ENCODE measurements around the gene PTPRN2. TPM values are rescaled to one million over a fixed set of nuclear protein-coding genes. Genes with fewer than 3 reads are reported as not detected.

Gene PTPRN2
- total and polyA plus RNA-seq, 9 of the 15 experiments (the other 6 are each of a cell fraction or from before 2014, with no cell fraction given): not detected

GRCh38 chr7:158416283-158416933, 171.2 kb downstream of the PTPRN2 start:
- under 1% methylated on average over 5 of the region's 5 CpGs for WGBS (ENCODE audit: insufficient coverage, low coverage, missing lambda C conversion rate)

More at GRCh38 chr7:158416283-158416933, 171.2 kb downstream of the PTPRN2 start:
- ChIA-PET CTCF (ENCODE audit: low intra/inter-chr PET ratio) (no interaction called here), POLR2A (no interaction called here)
- Histone ChIP-seq H3K4me2 (ENCODE audit: insufficient read depth, low read length) (no peak overlapping the region), H2AFZ (ENCODE audit: low read depth, low read length) (no peak overlapping the region), H4K20me1 (replicated peaks; ENCODE audit: control insufficient read depth, insufficient read depth, low read length) (0 out of 2 replicates have a peak, but pooled peaks cover 2% of the 10 kb centered on the region), H3K79me2 (ENCODE audit: control insufficient read depth, insufficient read depth, low read length) (no peaks in the 10 kb centered on the region), H3K27me3 (ENCODE audit: control insufficient read depth in 2 of 2, insufficient read depth in 2 of 2, low read length in 2 of 2) (peaks cover 12 to 54% of the 10 kb centered on the region in 2 experiments), H3K4me3 (no peak overlapping the region), H3K9ac (ENCODE audit: insufficient read depth in 1 of 2, low read depth in 2 of 2, low read length in 2 of 2) (no peak overlapping the region), H3K9me1 (ENCODE audit: control insufficient read depth, insufficient read depth, low read length) (no peaks in the 10 kb centered on the region), H3K4me1 (replicated peaks in 1 of 2; ENCODE audit: control insufficient read depth in 2 of 2, insufficient read depth in 2 of 2, low read length in 2 of 2) (no peaks in the 10 kb centered on the region), H3K36me3 (ENCODE audit: control insufficient read depth, insufficient read depth, low read length) (no peaks in the 10 kb centered on the region), H3K9me3 (replicated peaks; ENCODE audit: control insufficient read depth, insufficient read depth, low read depth, low read length) (no peaks in the 10 kb centered on the region; the same call in 1 of the 2 replicates), H3K27ac (ENCODE audit: extremely low read depth, low read depth, low read length) (no peak overlapping the region)
- no peak for ATAC-seq
- no peak for DNase-seq (ENCODE audit: extremely low read depth in 1 of 4, low spot score in 3 of 4)
- no TSS peak for BruUV-seq (replicated peaks)
- TF ChIP-seq CBX5 (IDR thresholded peaks at IDR 0.05; ENCODE audit: borderline replicate concordance, low read depth) (no peak), HOXB6 (CRISPR knock-in tag; IDR thresholded peaks at IDR 0.05; ENCODE audit: borderline replicate concordance) (no peak), PKNOX1 (IDR thresholded peaks at IDR 0.05) (peak; percentile 93), NFYB (IDR thresholded peaks at IDR 0.05; ENCODE audit: extremely low read depth, insufficient read length) (peak; percentile 27), ILF3 (IDR thresholded peaks at IDR 0.05; ENCODE audit: borderline replicate concordance) (no peak), ID3 (CRISPR knock-in tag; IDR thresholded peaks at IDR 0.05) (no peak), ID3 (tag; IDR thresholded peaks at IDR 0.05) (no peak), YBX1 (IDR thresholded peaks at IDR 0.05) (no peak), U2AF1 (optimal IDR thresholded peaks at IDR 0.05; ENCODE audit: low read depth, low read length) (no peak), ATF4 (CRISPR knock-in tag; IDR thresholded peaks at IDR 0.05) (no peak), NR3C1 (CRISPR knock-in tag; IDR thresholded peaks at IDR 0.05) (no peak), SETDB1 (IDR thresholded peaks at IDR 0.05; ENCODE audit: low read length) (no peak), ZNF324 (CRISPR knock-in tag; IDR thresholded peaks at IDR 0.05) (no peak)
- in situ Hi-C loops (cut with MboI): no loop called here
- intact Hi-C loops (cut with micrococcal nuclease): no loop called here
- FAIRE-seq: no peak
